ENCODE measurements around the gene SCFD2. TPM values are rescaled to one million over a fixed set of nuclear protein-coding genes. Genes with fewer than 3 reads are reported as not detected.

The SCFD2 gene
- polyA plus RNA-seq, 1 of the 3 experiments (the other 2 are of a cell fraction) = 14.1 TPM

GRCh38 chr4:53059871-53060270, 306.0 kb downstream of the SCFD2 start:
- TF ChIP-seq RAD21 (IDR thresholded peaks at IDR 0.05; ENCODE audit: low read length) = no peak
- no peak for TF ChIP-seq MAX (IDR thresholded peaks at IDR 0.05; ENCODE audit: low read depth)
- CTCF ChIA-PET = no interaction called here
- H3K9me2 ChIP-seq = no peaks in the 10 kb centered on the region
- no peak overlapping the region for H2AFZ ChIP-seq (ENCODE audit: low read depth)
- no peak overlapping the region for H3K4me3 ChIP-seq (ENCODE audit: low read depth in 2 of 2, low read length in 1 of 2)
- H3K27ac ChIP-seq (ENCODE audit: low read depth in 2 of 2, low read length in 1 of 2) = peak overlapping the region in 1 of 2 experiments; percentile 28; a peak in 1 of 4 replicates
- POLR2A ChIA-PET = no interaction called here
- H3K79me2 ChIP-seq (ENCODE audit: insufficient read depth) = no peaks in the 10 kb centered on the region; the same call in 1 of the 2 replicates
- H3K4me1 ChIP-seq (ENCODE audit: control insufficient read depth in 1 of 2, insufficient read depth in 2 of 2, low read depth in 1 of 2, low read length in 1 of 2) = peaks cover 0 to 23% of the 10 kb centered on the region in 2 experiments; a peak in 2 of 4 replicates
- no peak for DNase-seq
- H3K4me2 ChIP-seq = no peak overlapping the region
- no peaks in the 10 kb centered on the region for H4K20me1 ChIP-seq (ENCODE audit: insufficient read depth)
- no peaks in the 10 kb centered on the region for H3K9me3 ChIP-seq
- H3K9ac ChIP-seq = no peak overlapping the region
- 79% methylated on average over 1 of the region's 1 CpG for WGBS (ENCODE audit: low lambda C conversion rate)
- H3K36me3 ChIP-seq (replicated peaks in 1 of 2; ENCODE audit: control insufficient read depth in 1 of 2, insufficient read depth in 2 of 2, low read length in 1 of 2) = no peaks in the 10 kb centered on the region
- H3K27me3 ChIP-seq (ENCODE audit: insufficient read depth) = no peaks in the 10 kb centered on the region
- H3F3A ChIP-seq (replicated peaks; ENCODE audit: insufficient read depth) = no peaks in the 10 kb centered on the region

GRCh38 chr4:53059256-53059655, 306.6 kb downstream of the SCFD2 start:
- H2AFZ ChIP-seq (ENCODE audit: low read depth) = no peak overlapping the region
- TF ChIP-seq MAX (IDR thresholded peaks at IDR 0.05; ENCODE audit: low read depth) (no peak), REST (IDR thresholded peaks at IDR 0.05; ENCODE audit: low read depth, low read length) (no peak), ELF1 (IDR thresholded peaks at IDR 0.05) (no peak), FOXJ3 (CRISPR knock-in tag; IDR thresholded peaks at IDR 0.05) (no peak), GABPA (IDR thresholded peaks at IDR 0.05; ENCODE audit: low read depth) (no peak), FOSL2 (IDR thresholded peaks at IDR 0.05; ENCODE audit: borderline replicate concordance, low read depth) (no peak), JUND (IDR thresholded peaks at IDR 0.05) (no peak), POLR2AphosphoS5 (IDR thresholded peaks at IDR 0.05; ENCODE audit: low read depth, low read length) (no peak), TCF12 (IDR thresholded peaks at IDR 0.05) (no peak), RXRA (IDR thresholded peaks at IDR 0.05; ENCODE audit: borderline replicate concordance, low read depth) (no peak), RAD21 (IDR thresholded peaks at IDR 0.05; ENCODE audit: low read length) (no peak), MEF2A (IDR thresholded peaks at IDR 0.05; ENCODE audit: borderline replicate concordance, low read depth) (no peak), EZH2phosphoT487 (IDR thresholded peaks at IDR 0.05; ENCODE audit: borderline replicate concordance, low read depth) (no peak), SMC3 (IDR thresholded peaks at IDR 0.05; ENCODE audit: low read depth, low read length) (no peak), RFX5 (IDR thresholded peaks at IDR 0.05; ENCODE audit: low read length) (no peak), IRF3 (IDR thresholded peaks at IDR 0.05; ENCODE audit: low read depth, low read length) (no peak)
- no peaks in the 10 kb centered on the region for H3K79me2 ChIP-seq (ENCODE audit: insufficient read depth)
- H3K36me3 ChIP-seq (replicated peaks in 1 of 2; ENCODE audit: control insufficient read depth in 1 of 2, insufficient read depth in 2 of 2, low read length in 1 of 2) = no peaks in the 10 kb centered on the region
- no peak overlapping the region for H3K9ac ChIP-seq
- H3K4me2 ChIP-seq = no peak overlapping the region
- H3K9me3 ChIP-seq = no peaks in the 10 kb centered on the region
- no peaks in the 10 kb centered on the region for H3F3A ChIP-seq (replicated peaks; ENCODE audit: insufficient read depth)
- peaks cover 0 to 27% of the 10 kb centered on the region in 2 experiments; a peak in 2 of 4 replicates for H3K4me1 ChIP-seq (ENCODE audit: control insufficient read depth in 1 of 2, insufficient read depth in 2 of 2, low read depth in 1 of 2, low read length in 1 of 2)
- DNase-seq = no peak
- no peaks in the 10 kb centered on the region for H3K9me2 ChIP-seq
- CTCF ChIA-PET = interaction anchor here (1.0 kb wide), 1 partner anchor 16 kb away, joined by 3 read pairs; no protein-coding TSS in a partner anchor
- 97% methylated on average over 4 of the region's 4 CpGs for WGBS (ENCODE audit: low lambda C conversion rate)
- H4K20me1 ChIP-seq (ENCODE audit: insufficient read depth) = no peaks in the 10 kb centered on the region
- H3K4me3 ChIP-seq (ENCODE audit: low read depth in 2 of 2, low read length in 1 of 2) = no peak overlapping the region
- POLR2A ChIA-PET = no interaction called here
- H3K27ac ChIP-seq (ENCODE audit: low read depth in 2 of 2, low read length in 1 of 2) = peak overlapping the region in 1 of 2 experiments; percentile 32; a peak in 2 of 4 replicates
- no peaks in the 10 kb centered on the region for H3K27me3 ChIP-seq (ENCODE audit: insufficient read depth)
